Lung (tissue), 12 donors: ENCODE results near the gene TMOD2. TPM values are rescaled to one million over a fixed set of nuclear protein-coding genes. Genes with fewer than 3 reads are reported as not detected.

Source experiments
- ATAC-seq: fragments of 200-7000 bp; cut with Tn5 transposase; one replicate; pipeline ENCODE4 v1.9.1; 2020; ENCODE audit warnings: moderate number of reproducible peaks; ENCODE audit not compliant: insufficient read depth, low FRiP score
- DNase-seq, 3 donors: peaks; one replicate each; pipeline ENCODE4 v3.0.0-alpha.2; 2013 to 2017
- H3K27ac ChIP-seq, 2 donors: one replicate each; pipeline ENCODE4 v1.5.1; 2013; ENCODE audit warnings: mild to moderate bottlenecking in 2 of 2, moderate library complexity in 2 of 2, control low read depth in 1 of 2, inconsistent platforms in 1 of 2, low read depth in 1 of 2, low read length in 1 of 2
- H3K27me3 ChIP-seq, 3 donors: one replicate each; pipeline ENCODE4 v1.5.1; 2013; ENCODE audit warnings: low read length in 2 of 3; ENCODE audit not compliant: control insufficient read depth in 3 of 3, insufficient read depth in 3 of 3
- H3K36me3 ChIP-seq, 4 donors: one replicate each; pipeline ENCODE4 v1.5.1; 2013; ENCODE audit warnings: low read length in 4 of 4, mild to moderate bottlenecking in 1 of 4, moderate library complexity in 1 of 4; ENCODE audit not compliant: control insufficient read depth in 4 of 4, insufficient read depth in 4 of 4
- H3K4me1 ChIP-seq, 5 donors: one replicate each; pipeline ENCODE4 v1.5.1; 2013; ENCODE audit warnings: low read length in 5 of 5, mild to moderate bottlenecking in 2 of 5, moderate library complexity in 1 of 5; ENCODE audit not compliant: control insufficient read depth in 5 of 5, insufficient read depth in 5 of 5
- H3K4me3 ChIP-seq: one replicate; pipeline ENCODE4 v1.5.1; 2013; ENCODE audit warnings: mild to moderate bottlenecking, control low read depth, moderate library complexity
- H3K9ac ChIP-seq, 2 donors: one replicate each; pipeline ENCODE4 v1.5.1; 2013; ENCODE audit warnings: low read length in 2 of 2, control low read depth in 1 of 2; ENCODE audit not compliant: insufficient read depth in 1 of 2
- H3K9me3 ChIP-seq, 4 donors: one replicate each; pipeline ENCODE4 v1.5.1; 2013; ENCODE audit warnings: low read length in 3 of 4, mild to moderate bottlenecking in 1 of 4, moderate library complexity in 1 of 4; ENCODE audit not compliant: control insufficient read depth in 4 of 4, insufficient read depth in 3 of 4
- CTCF ChIP-seq: IDR thresholded peaks from 2 replicates; pipeline ENCODE4 v1.5.1; 2012; ENCODE audit warnings: mild to moderate bottlenecking; ENCODE audit errors: control extremely low read depth, extremely low read depth
- WGBS, 2 donors: extraction: QIAGEN DNeasy Blood & Tissue Kit; methylation state at CpG; one replicate each; pipeline ENCODE4 v1.1.7; 2013; 5-methylcytosine and 5-hydroxymethylcytosine counted together
- polyA plus RNA-seq, 2 donors: library from polyadenylated mRNA; stranded (reverse); fragments of 200-250 nt; gene quantifications; one replicate each; pipeline ENCODE4 v1.2.1, GENCODE V29; 2013
- total RNA-seq, 2 donors: library from RNA; depleted of rRNA in 1 of 2; stranded (reverse); fragments of >200 nt in 1 of 2; gene quantifications; one replicate each; pipeline ENCODE4 v1.2.1, GENCODE V29; 2014 to 2021
- donor health status: control.
- donor health status: control.
- donor health status: Bipolar disorder and iron deficiency.
- donor health status: healthy.
- donor health status: DM: yes; HTN: yes; CAD: no.

TMOD2 gene
- total and polyA plus RNA-seq, 4 donors = 1.5 to 10.4 (median 5.8) TPM

GRCh38 chr15:51853998-51854397 is 102.6 kb downstream of the TMOD2 start:
- DNase-seq (peak; percentile 18 to 74 (median 58)), ATAC-seq (no peak)
- peaks cover 10 to 26% (median 14%) of the 10 kb centered on the region in 5 donors for H3K4me1 ChIP-seq
- no peaks in the 10 kb centered on the region for H3K9me3 ChIP-seq
- H3K4me3 ChIP-seq = no peak overlapping the region
- TF ChIP-seq CTCF = no peak
- H3K27me3 ChIP-seq = no peaks in the 10 kb centered on the region
- no peaks in the 10 kb centered on the region for H3K36me3 ChIP-seq
- H3K9ac ChIP-seq = no peak overlapping the region
- H3K27ac ChIP-seq = no peak overlapping the region
- 79 to 91% methylated on average over 2 of the region's 2 CpGs for WGBS, 2 donors

GRCh38 chr15:51855612-51856011 is 104.2 kb downstream of the TMOD2 start:
- Histone ChIP-seq H3K4me1 (peaks cover 5 to 15% (median 7%) of the 10 kb centered on the region in 5 donors), H3K27me3 (no peaks in the 10 kb centered on the region), H3K36me3 (peaks cover 0 to 4% (median 0%) of the 10 kb centered on the region in 4 donors), H3K9ac (no peak overlapping the region), H3K4me3 (no peak overlapping the region), H3K9me3 (no peaks in the 10 kb centered on the region), H3K27ac (peak overlapping the region in 1 of 2 donors; percentile 23)
- ATAC-seq (no peak), DNase-seq (no peak)
- 91 to 95% methylated on average over 1 of the region's 1 CpG for WGBS, 2 donors
- no peak for TF ChIP-seq CTCF

- peaks cover 0 to 4% (median under 1%) of the 10 kb centered on the region in 4 donors for H3K36me3 ChIP-seq
- DNase-seq (no peak), ATAC-seq (no peak)
- no peak overlapping the region for H3K27ac ChIP-seq
- 65 to 76% methylated on average over 5 of the region's 5 CpGs for WGBS, 2 donors
- H3K9ac ChIP-seq = no peak overlapping the region
- H3K27me3 ChIP-seq = no peaks in the 10 kb centered on the region
- H3K9me3 ChIP-seq = no peaks in the 10 kb centered on the region
- peaks cover 5 to 15% (median 7%) of the 10 kb centered on the region in 5 donors for H3K4me1 ChIP-seq
- TF ChIP-seq CTCF = no peak
- H3K4me3 ChIP-seq = no peak overlapping the region
Measured at GRCh38 chr15:51856714-51857380, 105.5 kb downstream of the TMOD2 start.
